ENCODE measurements around the gene WNK2. TPM values are rescaled to one million over a fixed set of nuclear protein-coding genes. Genes with fewer than 3 reads are reported as not detected.

Gene WNK2
- total RNA-seq, 1 donor from 2014 or later, result 6.2 TPM

DNA sequence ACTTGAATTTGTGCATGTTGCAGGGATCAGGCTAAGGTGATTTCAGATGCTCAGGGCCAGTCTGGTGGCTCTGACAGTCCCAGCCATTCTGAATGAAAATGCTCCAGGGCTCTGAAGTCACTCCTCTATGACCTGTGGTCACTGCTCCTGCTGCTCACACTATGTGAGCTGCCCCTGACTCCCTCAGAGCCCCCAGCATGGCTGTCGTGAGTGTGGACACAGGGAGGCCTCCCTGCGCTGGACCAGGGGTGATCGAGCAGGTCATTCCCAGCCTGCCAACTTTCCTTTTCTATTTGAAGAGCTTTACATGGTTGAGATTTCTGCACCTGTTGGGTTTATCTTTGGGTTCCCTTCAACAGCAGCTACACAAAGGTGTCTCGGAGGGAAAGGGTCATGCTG, 74.5 kb downstream of the WNK2 start:
- no peak overlapping the region for H3K4me3 Mint-ChIP-seq
- H3K36me3 ChIP-seq, result no peaks in the 10 kb centered on the region
- TF ChIP-seq, protein P1, sequence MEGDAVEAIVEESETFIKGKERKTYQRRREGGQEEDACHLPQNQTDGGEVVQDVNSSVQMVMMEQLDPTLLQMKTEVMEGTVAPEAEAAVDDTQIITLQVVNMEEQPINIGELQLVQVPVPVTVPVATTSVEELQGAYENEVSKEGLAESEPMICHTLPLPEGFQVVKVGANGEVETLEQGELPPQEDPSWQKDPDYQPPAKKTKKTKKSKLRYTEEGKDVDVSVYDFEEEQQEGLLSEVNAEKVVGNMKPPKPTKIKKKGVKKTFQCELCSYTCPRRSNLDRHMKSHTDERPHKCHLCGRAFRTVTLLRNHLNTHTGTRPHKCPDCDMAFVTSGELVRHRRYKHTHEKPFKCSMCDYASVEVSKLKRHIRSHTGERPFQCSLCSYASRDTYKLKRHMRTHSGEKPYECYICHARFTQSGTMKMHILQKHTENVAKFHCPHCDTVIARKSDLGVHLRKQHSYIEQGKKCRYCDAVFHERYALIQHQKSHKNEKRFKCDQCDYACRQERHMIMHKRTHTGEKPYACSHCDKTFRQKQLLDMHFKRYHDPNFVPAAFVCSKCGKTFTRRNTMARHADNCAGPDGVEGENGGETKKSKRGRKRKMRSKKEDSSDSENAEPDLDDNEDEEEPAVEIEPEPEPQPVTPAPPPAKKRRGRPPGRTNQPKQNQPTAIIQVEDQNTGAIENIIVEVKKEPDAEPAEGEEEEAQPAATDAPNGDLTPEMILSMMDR (IDR thresholded peaks at IDR 0.05), result no peak
- TF ChIP-seq EZH2phosphoT487 (IDR thresholded peaks at IDR 0.05) (no peak), EZH2 (IDR thresholded peaks at IDR 0.05) (no peak)

DNA sequence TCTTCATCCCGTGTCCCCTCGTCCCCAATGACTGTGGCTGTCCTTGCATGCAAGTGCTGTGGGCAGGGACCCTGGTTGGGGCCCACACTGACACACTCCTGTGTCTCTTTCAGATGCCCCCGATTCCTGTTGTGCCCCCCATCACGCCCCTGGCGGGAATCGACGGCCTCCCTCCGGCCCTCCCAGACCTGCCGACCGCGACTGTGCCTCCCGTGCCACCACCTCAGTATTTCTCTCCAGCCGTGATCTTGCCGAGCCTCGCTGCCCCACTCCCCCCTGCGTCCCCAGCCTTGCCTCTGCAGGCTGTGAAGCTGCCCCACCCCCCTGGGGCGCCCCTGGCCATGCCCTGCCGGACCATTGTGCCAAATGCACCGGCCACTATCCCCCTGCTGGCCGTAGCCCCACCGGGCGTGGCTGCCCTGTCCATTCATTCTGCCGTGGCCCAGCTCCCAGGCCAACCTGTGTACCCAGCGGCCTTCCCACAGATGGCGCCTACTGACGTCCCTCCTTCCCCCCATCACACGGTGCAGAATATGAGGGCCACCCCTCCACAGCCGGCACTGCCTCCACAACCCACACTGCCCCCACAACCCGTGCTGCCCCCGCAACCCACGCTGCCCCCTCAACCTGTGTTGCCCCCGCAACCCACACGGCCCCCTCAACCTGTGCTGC, 75.0 kb downstream of the WNK2 start:
- H4K20me1 ChIP-seq (ENCODE audit: low read depth), result no peaks in the 10 kb centered on the region
- TF ChIP-seq EZH2 (IDR thresholded peaks at IDR 0.05), result no peak
- no peak for TF ChIP-seq EZH2phosphoT487 (IDR thresholded peaks at IDR 0.05)
- TF ChIP-seq, protein P1 (IDR thresholded peaks at IDR 0.05), result no peak
- no peaks in the 10 kb centered on the region for H3K36me3 ChIP-seq

More for the DNA sequence above, 74.5 kb downstream of the WNK2 start:
- Histone ChIP-seq H3K27me3 (no peaks in the 10 kb centered on the region), H3K4me3 (no peak overlapping the region), H3K79me2 (ENCODE audit: low read depth) (no peaks in the 10 kb centered on the region), H3K4me1 (no peaks in the 10 kb centered on the region), H4K20me1 (ENCODE audit: low read depth) (no peaks in the 10 kb centered on the region), H3K9ac (no peak overlapping the region), H3K27ac (no peak overlapping the region), H3F3A (ENCODE audit: low read depth) (no peaks in the 10 kb centered on the region), H2AFZ (replicated peaks) (no peak overlapping the region), H3K4me2 (no peak overlapping the region), H3K9me3 (ENCODE audit: low read depth) (no peaks in the 10 kb centered on the region)
- Mint-ChIP-seq H3K4me1 (peaks cover 16% of the 10 kb centered on the region), H3K27ac (peak overlapping the region; percentile 14), H3K27me3 (ENCODE audit: insufficient read depth, low read depth) (no peaks in the 10 kb centered on the region), H3K9me3 (no peaks in the 10 kb centered on the region), H3K36me3 (peaks cover 8% of the 10 kb centered on the region)
- no peak for DNase-seq (ENCODE audit: low spot score)

DNA sequence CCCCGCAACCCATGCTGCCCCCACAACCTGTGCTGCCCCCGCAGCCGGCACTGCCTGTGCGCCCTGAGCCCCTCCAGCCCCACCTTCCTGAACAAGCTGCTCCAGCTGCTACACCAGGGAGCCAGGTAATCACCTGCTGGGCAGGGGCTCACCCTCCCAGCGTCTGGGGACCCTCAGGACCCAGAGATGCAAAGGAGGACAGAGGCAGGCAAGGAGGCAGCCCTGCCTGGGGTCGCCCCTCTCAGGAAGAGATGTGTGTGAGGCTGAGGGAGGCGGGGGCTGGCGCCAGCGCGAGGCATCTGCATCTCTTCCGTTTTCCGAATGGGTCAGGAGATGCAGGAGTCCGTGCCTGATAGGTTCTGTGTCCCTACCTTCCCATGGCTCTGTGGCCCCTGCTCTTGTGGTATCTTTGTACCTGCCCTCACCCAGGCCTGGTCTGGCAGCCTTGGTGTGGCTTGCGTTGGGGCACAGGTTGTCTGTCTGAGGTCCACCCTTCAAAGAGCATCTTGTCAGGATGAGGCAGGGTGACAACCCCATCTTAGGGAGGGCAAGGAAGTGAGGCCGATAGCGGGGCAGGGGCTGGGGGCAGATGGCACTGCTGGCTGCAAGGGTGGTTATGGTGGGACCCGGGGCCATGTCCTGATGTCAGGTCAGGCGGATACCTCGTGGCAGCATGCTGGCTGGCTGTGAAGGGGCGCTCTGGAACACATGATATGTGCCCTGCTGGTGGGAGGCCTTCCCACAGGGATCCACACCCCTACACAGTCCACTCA, 75.7 kb downstream of the WNK2 start:
- no peak for DNase-seq (ENCODE audit: low spot score)
- H3K4me3 ChIP-seq, result no peak overlapping the region
- H3K27ac Mint-ChIP-seq, result no peak overlapping the region

More for the DNA sequence above, 75.0 kb downstream of the WNK2 start:
- Mint-ChIP-seq H3K9me3 (no peaks in the 10 kb centered on the region), H3K36me3 (peaks cover 8% of the 10 kb centered on the region), H3K4me1 (peaks cover 16% of the 10 kb centered on the region), H3K27me3 (ENCODE audit: insufficient read depth, low read depth) (no peaks in the 10 kb centered on the region), H3K27ac (peak overlapping the region; percentile 14), H3K4me3 (no peak overlapping the region)
- Histone ChIP-seq H3K4me3 (no peak overlapping the region), H3F3A (ENCODE audit: low read depth) (no peaks in the 10 kb centered on the region), H3K9me3 (ENCODE audit: low read depth) (no peaks in the 10 kb centered on the region), H3K4me1 (no peaks in the 10 kb centered on the region), H3K4me2 (no peak overlapping the region), H2AFZ (replicated peaks) (no peak overlapping the region), H3K27ac (no peak overlapping the region), H3K79me2 (ENCODE audit: low read depth) (no peaks in the 10 kb centered on the region), H3K9ac (no peak overlapping the region), H3K27me3 (no peaks in the 10 kb centered on the region)
- DNase-seq (ENCODE audit: low spot score), result no peak

More for the DNA sequence above, 75.7 kb downstream of the WNK2 start:
- H3K9ac ChIP-seq, result no peak overlapping the region
- no peaks in the 10 kb centered on the region for H3K27me3 Mint-ChIP-seq (ENCODE audit: insufficient read depth, low read depth)
- no peaks in the 10 kb centered on the region for H3K36me3 ChIP-seq
- H3F3A ChIP-seq (ENCODE audit: low read depth), result no peaks in the 10 kb centered on the region
- H3K9me3 ChIP-seq (ENCODE audit: low read depth), result no peaks in the 10 kb centered on the region
- H3K79me2 ChIP-seq (ENCODE audit: low read depth), result no peaks in the 10 kb centered on the region
- no peaks in the 10 kb centered on the region for H4K20me1 ChIP-seq (ENCODE audit: low read depth)
- no peak overlapping the region for H3K4me2 ChIP-seq
- no peaks in the 10 kb centered on the region for H3K27me3 ChIP-seq
- H3K4me3 Mint-ChIP-seq, result no peak overlapping the region
- H2AFZ ChIP-seq (replicated peaks), result no peak overlapping the region
- peaks cover 16% of the 10 kb centered on the region for H3K4me1 Mint-ChIP-seq
- H3K27ac ChIP-seq, result no peak overlapping the region
- H3K4me1 ChIP-seq, result no peaks in the 10 kb centered on the region
- H3K36me3 Mint-ChIP-seq, result peaks cover 8% of the 10 kb centered on the region
- no peak for TF ChIP-seq EZH2 (IDR thresholded peaks at IDR 0.05)
- TF ChIP-seq, protein P1 (IDR thresholded peaks at IDR 0.05), result no peak
- no peak for TF ChIP-seq EZH2phosphoT487 (IDR thresholded peaks at IDR 0.05)
- no peaks in the 10 kb centered on the region for H3K9me3 Mint-ChIP-seq

Data from neural progenitor cell (in vitro differentiated cells).